NCI-H748 (cell line): Measurements from ENCODE around the gene AGFG1.
"Not testable (repeated sequence)": the region's sequence is repeated elsewhere in the genome, so short reads cannot be mapped to it uniquely, and the experiment has no call there.

Experiments used
- DNase-seq: peaks from one replicate; lab custom pipeline; 2025; ENCODE audit not compliant: unreplicated experiment; lab: John Stamatoyannopoulos, UW

Gene AGFG1

DNA sequence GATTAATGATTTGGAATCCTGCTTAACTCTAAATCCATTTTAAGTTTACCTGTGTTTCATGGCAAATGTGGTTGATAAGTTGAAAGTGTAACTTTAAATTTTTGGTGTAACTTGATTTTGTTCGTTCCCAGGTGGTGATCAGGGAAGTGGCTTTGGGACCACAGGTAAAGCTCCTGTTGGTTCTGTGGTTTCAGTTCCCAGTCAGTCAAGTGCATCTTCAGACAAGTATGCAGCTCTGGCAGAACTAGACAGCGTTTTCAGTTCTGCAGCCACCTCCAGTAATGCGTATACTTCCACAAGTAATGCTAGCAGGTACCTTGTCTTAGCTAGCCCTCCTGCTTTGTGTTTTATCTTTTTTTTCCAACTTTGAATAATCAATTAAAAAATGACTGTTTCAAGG is 62.8 kb downstream of the AGFG1 start:
- no peak for DNase-seq

- peak; percentile 38 for DNase-seq
These were observed 64.5 kb downstream of the AGFG1 start for GRCh38 chr2:227536445-227536844.

DNA sequence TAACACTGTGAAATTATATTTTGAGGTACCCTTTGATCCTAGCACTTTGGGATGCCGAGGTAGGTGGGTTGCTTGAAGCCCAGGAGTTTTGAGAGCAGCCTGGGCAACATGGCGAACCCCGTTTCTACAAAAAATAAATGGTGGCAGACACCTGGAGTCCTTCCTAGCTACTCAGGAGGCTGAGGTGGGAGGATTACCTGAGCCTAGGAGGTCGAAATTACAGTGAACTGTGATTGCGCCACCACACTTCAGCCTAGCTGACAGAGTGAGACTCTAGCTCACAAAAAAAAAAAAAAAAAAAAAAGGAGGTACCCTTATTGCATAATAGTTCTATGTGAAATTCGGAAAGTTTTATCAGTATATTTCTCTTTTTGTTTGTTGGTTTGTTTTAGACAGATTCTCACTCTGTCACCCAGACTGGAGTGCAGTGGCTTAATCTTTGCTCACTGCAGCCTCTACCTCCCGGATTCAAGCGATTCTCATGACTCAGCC is 67.6 kb downstream of the AGFG1 start:
- no peak for DNase-seq

GRCh38 chr2:227540352-227540751 is 68.4 kb downstream of the AGFG1 start:
- not testable (repeated sequence) for DNase-seq

- DNase-seq = peak; percentile 3
These were observed 74.0 kb downstream of the AGFG1 start for GRCh38 chr2:227545990-227546389.

GRCh38 chr2:227551836-227552235 is 79.9 kb downstream of the AGFG1 start:
- DNase-seq = no peak

GRCh38 chr2:227562581-227562980 is 90.6 kb downstream of the AGFG1 start:
- DNase-seq = no peak

- no peak for DNase-seq
These were observed 93.1 kb downstream of the AGFG1 start for GRCh38 chr2:227565080-227565479.

DNA sequence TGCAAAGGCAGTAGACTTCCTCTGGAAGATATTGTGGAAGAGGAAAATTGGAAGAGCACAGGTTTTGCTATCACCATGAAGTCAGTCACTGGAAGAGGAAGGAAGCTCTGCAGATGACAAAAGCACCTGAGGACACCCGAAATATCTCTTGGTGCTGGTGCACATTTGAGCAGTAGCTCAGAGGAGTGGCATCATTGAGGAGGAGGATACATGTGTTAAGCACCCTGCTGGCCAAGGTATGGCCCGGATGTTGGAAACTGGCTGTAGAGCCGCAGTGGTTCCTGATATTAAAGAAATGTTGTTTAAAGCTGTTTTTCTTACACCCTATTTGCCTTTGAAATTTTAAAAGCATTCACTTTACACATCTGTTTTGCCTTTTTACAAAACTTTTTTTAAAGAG is 94.1 kb downstream of the AGFG1 start:
- no peak for DNase-seq

GRCh38 chr2:227568852-227569169 is 96.9 kb downstream of the AGFG1 start:
- DNase-seq = no peak

GRCh38 chr2:227570615-227571014 is 98.7 kb downstream of the AGFG1 start:
- DNase-seq = no peak

- no peak for DNase-seq
These were observed 104.2 kb downstream of the AGFG1 start for GRCh38 chr2:227576110-227576509.

GRCh38 chr2:227576812-227577211 is 104.9 kb downstream of the AGFG1 start:
- no peak for DNase-seq

- peak; percentile 13 for DNase-seq
These were observed 105.6 kb downstream of the AGFG1 start for GRCh38 chr2:227577555-227577954.

GRCh38 chr2:227578642-227579041 is 106.7 kb downstream of the AGFG1 start:
- DNase-seq = no peak

DNA sequence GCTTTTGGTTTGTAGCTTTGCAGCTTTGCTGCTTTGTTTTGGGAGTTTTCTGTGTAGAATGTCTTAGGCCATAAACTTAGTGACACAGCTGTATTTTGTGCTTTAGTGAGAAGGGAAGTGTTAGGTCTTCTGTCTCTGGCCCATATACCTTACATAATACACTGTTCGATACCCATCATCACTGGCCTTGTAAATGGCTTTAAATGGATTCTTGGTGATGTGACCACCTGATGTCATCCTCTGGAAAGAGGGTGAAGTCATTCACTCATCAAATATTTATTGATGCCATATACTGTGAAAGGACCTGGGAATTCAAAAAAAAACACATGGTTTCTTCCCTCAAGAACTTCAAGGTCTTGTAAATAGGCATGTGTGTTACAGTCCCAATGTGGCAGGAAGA is 107.8 kb downstream of the AGFG1 start:
- no peak for DNase-seq

GRCh38 chr2:227582369-227582768 is 110.4 kb downstream of the AGFG1 start:
- DNase-seq = no peak

DNA sequence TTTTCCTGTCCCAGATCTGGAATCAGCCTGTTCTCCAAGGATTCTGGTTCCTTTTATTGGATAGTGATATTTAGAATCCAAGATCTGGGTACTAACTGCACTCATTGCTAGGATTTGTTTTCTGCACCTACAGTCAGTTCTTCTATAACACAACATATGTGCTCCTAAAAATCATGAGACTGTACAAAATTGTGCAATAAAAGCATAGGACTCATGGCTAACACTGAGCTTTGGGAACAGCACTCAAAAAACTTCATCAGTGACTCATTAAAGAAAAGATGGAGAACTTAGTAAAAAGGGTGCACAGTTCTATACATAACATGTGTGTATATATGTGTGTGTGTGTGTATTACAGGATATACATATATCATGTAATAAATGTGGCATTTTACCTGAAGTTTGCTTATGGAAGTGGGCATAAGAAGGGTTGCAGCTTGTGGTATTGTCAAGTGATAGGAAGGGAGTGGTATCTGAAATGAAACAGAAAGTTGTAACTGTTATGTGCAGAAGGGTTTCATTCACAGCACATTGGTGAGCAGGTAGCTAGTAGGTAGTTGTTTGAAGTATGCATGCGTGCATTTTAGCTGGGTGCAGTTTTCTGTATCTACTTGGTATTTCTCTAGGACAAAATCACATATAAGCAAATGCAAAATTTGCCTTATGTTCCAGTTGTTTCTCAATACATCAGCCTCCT is 120.9 kb downstream of the AGFG1 start:
- DNase-seq = no peak

- no peak for DNase-seq
These were observed 123.8 kb downstream of the AGFG1 start for GRCh38 chr2:227595797-227596196.

GRCh38 chr2:227597036-227597435 is 125.1 kb downstream of the AGFG1 start:
- no peak for DNase-seq

DNA sequence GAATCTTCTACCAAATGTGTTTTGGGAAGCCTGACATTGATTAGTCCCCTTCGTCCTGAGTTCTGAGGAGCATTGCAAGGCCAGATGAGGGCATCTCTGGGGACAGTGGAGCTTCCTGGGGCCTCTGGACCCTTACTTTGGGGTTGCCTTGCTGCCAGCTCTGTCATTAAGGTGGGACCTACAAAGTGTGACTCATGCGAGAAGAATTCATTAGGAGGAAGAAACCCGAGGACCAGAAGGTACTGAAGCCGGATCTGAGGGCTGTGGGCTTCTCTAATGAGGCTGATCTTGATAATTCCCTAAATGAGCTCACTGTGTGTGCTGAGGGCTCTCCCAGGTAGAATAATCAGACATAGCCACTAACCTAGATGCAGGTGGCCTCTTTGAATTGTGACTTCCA is 126.0 kb downstream of the AGFG1 start:
- DNase-seq = no peak

- not testable (repeated sequence) for DNase-seq
These were observed 127.0 kb downstream of the AGFG1 start, which contains the start of gene SCYGR2 for GRCh38 chr2:227598835-227599503. Gene SCYGR2, plus strand, starts transcription at chr2:227598893. Its CDS starts 0 bp downstream, at chr2:227598893.

DNA sequence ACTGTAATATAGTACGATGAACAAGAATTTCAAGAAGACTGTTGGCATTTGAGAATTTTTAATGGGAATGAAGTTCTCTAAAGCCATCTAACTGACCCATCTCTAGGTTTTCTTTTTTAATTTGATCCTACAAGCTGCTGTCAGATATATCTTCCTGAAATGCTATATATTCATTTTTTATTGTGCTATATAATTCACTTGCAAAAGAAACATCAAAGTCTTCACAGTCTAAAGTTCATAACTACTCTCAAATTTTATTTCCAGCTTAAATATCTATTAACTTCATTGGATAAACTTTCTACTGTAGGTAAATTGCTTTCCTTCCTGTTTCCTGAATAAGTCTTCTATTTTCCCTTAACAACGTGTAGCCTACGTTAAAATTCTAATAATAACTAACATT is 130.4 kb downstream of the AGFG1 start:
- DNase-seq = no peak
